ENCODE data around the gene LRRC3C. TPM values are rescaled to one million over a fixed set of nuclear protein-coding genes. Genes with fewer than 3 reads are reported as not detected.
A peak's percentile ranks its signal among the peaks of the same experiment; 100 is the strongest.
"Not testable (repeated sequence)": the region's sequence is repeated elsewhere in the genome, so short reads cannot be mapped to it uniquely, and the experiment has no call there.

The LRRC3C gene
- total RNA-seq (2022) (not detected in 2 replicates), Bru-seq, nascent RNA (percentile 25 among the genes with signal in this experiment), BruChase-seq, experiment 1, labeled RNA remaining after a 6-hour chase (percentile 40 among the genes with signal in this experiment), BruChase-seq, experiment 2, labeled RNA remaining after a 2-hour chase (percentile 26 among the genes with signal in this experiment)
- long read RNA-seq, result 0 reads

GRCh38 chr17:39927101-39927928 is at the start of gene LRRC3C, which contains the start of gene ORMDL3:
TSS of gene LRRC3C (plus strand) at chr17:39927732. CDS start at chr17:39941524, 13,792 bp downstream.
TSS of gene ORMDL3 (minus strand) at chr17:39927601. CDS start at chr17:39924203, 3,398 bp downstream.
- H3K4me1 Mint-ChIP-seq (ENCODE audit: low read depth, unreplicated experiment), result peaks cover 60% of the 10 kb centered on the region
- BruUV-seq (replicated peaks), result no TSS peak
- peaks cover 72% of the 10 kb centered on the region for H3K36me3 Mint-ChIP-seq (ENCODE audit: insufficient read depth, unreplicated experiment)
- no peaks in the 10 kb centered on the region for H3K27me3 Mint-ChIP-seq (ENCODE audit: unreplicated experiment)
- CTCF ChIA-PET, result interaction anchor here (0.6 to 109.6 kb wide), 60 partner anchors 9 to 1752 kb away, joined by 3 to 8195 read pairs (median 7); partner anchors contain the start of genes CSF3, ERBB2, GRB7 and GSDMA
- no peaks in the 10 kb centered on the region for H3K9me3 Mint-ChIP-seq (ENCODE audit: low read depth, unreplicated experiment)
- H3K4me3 Mint-ChIP-seq (ENCODE audit: low read depth, unreplicated experiment), result peak within 1 kb of the TSS; percentile 74
- TF ChIP-seq CTCF (IDR thresholded peaks at IDR 0.05; ENCODE audit: unreplicated experiment), result no peak
- peak within 1 kb of the TSS; percentile 66 for H3K27ac Mint-ChIP-seq (ENCODE audit: unreplicated experiment)
- no peak for DNase-seq
- intact Hi-C loops (cut with micrococcal nuclease; ENCODE audit: unreplicated experiment), result loop anchor here (1.0 to 10.0 kb wide), 4 partner anchors 221 to 490 kb away; partner anchors contain the start of genes CDC6, PGAP3 and TOP2A

GRCh38 chr17:39886102-39886501 is 41.4 kb upstream of the LRRC3C start:
- not testable (repeated sequence) for H3K36me3 Mint-ChIP-seq (ENCODE audit: insufficient read depth, unreplicated experiment); H3K27me3 Mint-ChIP-seq (ENCODE audit: unreplicated experiment); BruUV-seq (replicated peaks); DNase-seq; H3K4me3 Mint-ChIP-seq (ENCODE audit: low read depth, unreplicated experiment); H3K9me3 Mint-ChIP-seq (ENCODE audit: low read depth, unreplicated experiment); H3K27ac Mint-ChIP-seq (ENCODE audit: unreplicated experiment)
- CTCF ChIA-PET, result interaction anchor here (0.8 to 109.6 kb wide), 27 partner anchors 9 to 531 kb away, joined by 3 to 8195 read pairs (median 63); partner anchors contain the start of genes CSF3, ERBB2, GRB7 and GSDMA
- intact Hi-C loops (cut with micrococcal nuclease; ENCODE audit: unreplicated experiment), result loop anchor here (5.0 kb wide), 1 partner anchor 846 kb away; no protein-coding TSS in a partner anchor
- peaks cover 26% of the 10 kb centered on the region for H3K4me1 Mint-ChIP-seq (ENCODE audit: low read depth, unreplicated experiment)

GRCh38 chr17:39887078-39887477 is 40.5 kb upstream of the LRRC3C start:
- intact Hi-C loops (cut with micrococcal nuclease; ENCODE audit: unreplicated experiment), result loop anchor here (5.0 kb wide), 1 partner anchor 845 kb away; no protein-coding TSS in a partner anchor
- H3K27me3 Mint-ChIP-seq (ENCODE audit: unreplicated experiment), result peaks cover 11% of the 10 kb centered on the region

GRCh38 chr17:39889200-39889599 is 38.3 kb upstream of the LRRC3C start:
- peak; percentile 82 for DNase-seq
- no peak for TF ChIP-seq CTCF (IDR thresholded peaks at IDR 0.05; ENCODE audit: unreplicated experiment)
- Mint-ChIP-seq H3K27me3 (ENCODE audit: unreplicated experiment) (peaks cover 22% of the 10 kb centered on the region), H3K36me3 (ENCODE audit: insufficient read depth, unreplicated experiment) (no peaks in the 10 kb centered on the region), H3K4me3 (ENCODE audit: low read depth, unreplicated experiment) (no peak overlapping the region), H3K9me3 (ENCODE audit: low read depth, unreplicated experiment) (no peaks in the 10 kb centered on the region), H3K27ac (ENCODE audit: unreplicated experiment) (no peak overlapping the region), H3K4me1 (ENCODE audit: low read depth, unreplicated experiment) (peaks cover 26% of the 10 kb centered on the region)
- intact Hi-C loops (cut with micrococcal nuclease; ENCODE audit: unreplicated experiment), result loop anchor here (1.0 to 5.0 kb wide), 13 partner anchors 10 to 962 kb away; partner anchors contain the start of gene PSMD3
- BruUV-seq (replicated peaks), result no TSS peak
- CTCF ChIA-PET, result interaction anchor here (0.7 to 109.6 kb wide), 41 partner anchors 8 to 954 kb away, joined by 3 to 8195 read pairs (median 9); partner anchors contain the start of genes CSF3, ERBB2, GRB7 and GSDMA

More at GRCh38 chr17:39887078-39887477, 40.5 kb upstream of the LRRC3C start:
- no peak overlapping the region for H3K27ac Mint-ChIP-seq (ENCODE audit: unreplicated experiment)
- no peaks in the 10 kb centered on the region for H3K36me3 Mint-ChIP-seq (ENCODE audit: insufficient read depth, unreplicated experiment)
- CTCF ChIA-PET, result interaction anchor here (0.6 to 109.6 kb wide), 30 partner anchors 10 to 967 kb away, joined by 3 to 8195 read pairs (median 22); partner anchors contain the start of genes CSF3, ERBB2, GRB7 and GSDMA
- no peak for TF ChIP-seq CTCF (IDR thresholded peaks at IDR 0.05; ENCODE audit: unreplicated experiment)
- H3K9me3 Mint-ChIP-seq (ENCODE audit: low read depth, unreplicated experiment), result no peaks in the 10 kb centered on the region
- H3K4me1 Mint-ChIP-seq (ENCODE audit: low read depth, unreplicated experiment), result peaks cover 26% of the 10 kb centered on the region
- peak; percentile 66 for DNase-seq
- BruUV-seq (replicated peaks), result no TSS peak
- no peak overlapping the region for H3K4me3 Mint-ChIP-seq (ENCODE audit: low read depth, unreplicated experiment)
